Heart right ventricle (tissue), 16 donors: ENCODE results near the gene HBA2. TPM values are rescaled to one million over a fixed set of nuclear protein-coding genes. Genes with fewer than 3 reads are reported as not detected.
"Not testable (repeated sequence)": the region's sequence is repeated elsewhere in the genome, so short reads cannot be mapped to it uniquely, and the experiment has no call there.

ENCODE experiments used
- ATAC-seq, 8 donors: fragments of 200-7000 bp; cut with Tn5 transposase; one replicate each; pipeline ENCODE4 v1.9.1; 2020; ENCODE audit warnings: mild to moderate bottlenecking in 8 of 8, moderate library complexity in 8 of 8, moderate number of reproducible peaks in 1 of 8
- DNase-seq, 2 donors: peaks; one replicate each; pipeline ENCODE4 v3.0.0-alpha.2; 2020
- H3K27ac ChIP-seq, 10 donors: fragments of 200-600 bp; sonication (generic) in 2 of 10; one replicate each; pipeline versions ENCODE4 v1.5.0 to v1.8.0; 2020 to 2022; ENCODE audit warnings: mild to moderate bottlenecking in 3 of 10
- H3K27me3 ChIP-seq, 7 donors: fragments of 200-600 bp; one replicate each; pipeline ENCODE4 v1.8.0; 2021 to 2022; ENCODE audit warnings: mild to moderate bottlenecking in 2 of 7
- H3K36me3 ChIP-seq, 9 donors: fragments of 200-600 bp; sonication (generic) in 1 of 9; one replicate each; pipeline versions ENCODE4 v1.5.0 to v1.8.0; 2020 to 2022; ENCODE audit warnings: mild to moderate bottlenecking in 2 of 9
- H3K4me1 ChIP-seq, 9 donors: fragments of 200-600 bp; sonication (generic) in 1 of 9; one replicate each; pipeline versions ENCODE4 v1.5.0 to v1.8.0; 2020 to 2022; ENCODE audit warnings: mild to moderate bottlenecking in 4 of 9
- H3K4me3 ChIP-seq, 10 donors: fragments of 200-600 bp; sonication (generic) in 2 of 10; one replicate each; pipeline versions ENCODE4 v1.5.0 to v1.8.0; 2020 to 2022; ENCODE audit warnings: mild to moderate bottlenecking in 7 of 10, moderate library complexity in 2 of 10
- H3K9me3 ChIP-seq, 11 donors: fragments of 200-600 bp in 10 of 11; sonication (generic) in 2 of 11; one replicate each; pipeline versions ENCODE4 v1.5.0 to v1.8.0; 2013 to 2022; ENCODE audit warnings: mild to moderate bottlenecking in 2 of 11, control low read depth in 1 of 11, moderate library complexity in 1 of 11
- CTCF ChIP-seq, 9 donors: fragments of 200-600 bp; sonication (generic) in 2 of 9; IDR thresholded peaks; one replicate each; pipeline versions ENCODE4 v1.5.0 to v1.8.0; 2021 to 2022; ENCODE audit warnings: antibody characterized with exemption in 9 of 9, mild to moderate bottlenecking in 5 of 9, moderate library complexity in 1 of 9
- WGBS, 2 donors: extraction: QIAGEN DNeasy Blood & Tissue Kit; methylation state at CpG; one replicate each; pipeline ENCODE4 v1.1.7; 2013; ENCODE audit warnings: inconsistent platforms in 1 of 2; 5-methylcytosine and 5-hydroxymethylcytosine counted together
- intact Hi-C, 10 donors: fragments of 100-400 bp; cut with DNase I; formaldehyde crosslinking; loops; one replicate each; pipeline versions ENCODE4 v1.11.1 to v1.14.2; 2022
- polyA plus RNA-seq, 2 donors: library from polyadenylated mRNA; stranded (reverse); fragments of 200-250 nt; gene quantifications; one replicate each; pipeline ENCODE4 v1.2.3, GENCODE V29; 2013
- total RNA-seq, 10 donors: library from RNA; stranded (reverse); fragmentation: NEBNext Ultra II Directional in 3 of 10; extraction: Animal tissue kit (Norgen Biotek cat#: 25700) in 3 of 10; gene quantifications; one replicate each; pipeline versions ENCODE4 v1.2.1 to v1.2.4, GENCODE V29; 2021 to 2023
- donor health status: Arrhythmogenic right ventricular cardiomyopathy.
- donor health status: ischemic (EF 13 %, LVEDD 7.1; RV severe dilation, severe dysfunction).
- donor health status: healthy with polysubstance abuse.
- donor health status: DM: no; HTN: yes; CAD: no.
- donor health status: DM: no; HTN: no; CAD: no.
- donor health status: ischemic (EF 25% LVEDD 6.9; RV normal size, moderate dysfunction).
- donor health status: ischemic (EF 25% LVEDD 5.7; RV mildly dilated, moderate dysfunction).
- donor health status: healthy.
- donor health status: DM: yes; HTN: yes; CAD: no.
- donor health status: Ischemic cardiomyopathy.
- donor health status: ischemic (EF 35%, LVEDD 5.7; RV mildly dilated, moderate dysfunction).
- donor health status: nonischemic (EF 11% LVEDD 7.7; RV severe dilation, severe dysfunction).
- donor health status: DM: yes; HTN: yes; CAD: no.
- donor health status: PGD.
- donor health status: ischemic (EF 29% LVEDD 5.4; RV normal size, mild dysfunction).
- donor health status: nonischemic (EF 23%, LVEDD 6.1; RV moderate dilation, normal function).

Gene HBA2
- total and polyA plus RNA-seq, 12 donors, result 2.9 to 1,146 (median 98.0) TPM

DNA sequence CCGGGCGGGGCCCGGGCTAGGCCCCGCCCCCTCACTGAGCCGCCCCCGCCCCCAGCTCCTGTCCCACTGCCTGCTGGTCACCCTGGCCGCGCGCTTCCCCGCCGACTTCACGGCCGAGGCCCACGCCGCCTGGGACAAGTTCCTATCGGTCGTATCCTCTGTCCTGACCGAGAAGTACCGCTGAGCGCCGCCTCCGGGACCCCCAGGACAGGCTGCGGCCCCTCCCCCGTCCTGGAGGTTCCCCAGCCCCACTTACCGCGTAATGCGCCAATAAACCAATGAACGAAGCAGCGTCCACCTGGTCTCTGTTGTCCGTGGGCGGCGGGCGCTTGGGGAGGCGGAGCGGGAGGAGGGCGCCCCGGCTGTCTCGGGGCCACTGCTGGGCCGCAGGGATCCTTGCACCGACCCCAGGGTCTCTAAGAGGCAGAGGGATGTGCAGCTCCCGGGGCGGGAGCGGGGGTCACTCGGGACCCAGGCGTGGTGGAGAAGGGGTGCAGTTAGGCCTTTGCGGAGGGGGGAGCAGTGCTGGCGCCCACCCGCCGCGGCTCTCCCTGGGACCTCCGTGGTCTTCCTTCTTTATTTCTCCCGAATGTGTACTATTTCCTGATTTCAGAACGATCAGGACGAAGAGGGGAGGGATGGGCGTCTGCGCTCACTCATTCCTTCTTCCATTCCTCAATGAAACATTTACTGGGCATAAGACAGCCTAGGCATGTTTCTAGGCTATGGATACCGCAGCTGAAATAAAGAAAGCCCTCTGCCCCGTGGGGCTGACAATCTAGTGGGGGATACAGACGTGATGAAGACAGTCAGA is 18.3 kb upstream of the HBA2 start:
- 2% methylated on average over 44 to 53 of the region's 59 CpGs for WGBS, 2 donors
- intact Hi-C loops, result no loop called here
- DNase-seq (no peak), ATAC-seq (peak in 7 of 8 donors; percentile 46 to 67 (median 55))
- no peaks in the 10 kb centered on the region for H3K36me3 ChIP-seq
- peaks cover 0 to 57% (median 45%) of the 10 kb centered on the region in 7 donors for H3K27me3 ChIP-seq
- no peaks in the 10 kb centered on the region for H3K9me3 ChIP-seq
- H3K4me3 ChIP-seq, result peak overlapping the region; percentile 10 to 54 (median 49)
- no peak overlapping the region for H3K27ac ChIP-seq
- no peak for TF ChIP-seq CTCF (IDR thresholded peaks at IDR 0.05)
- peaks cover 0 to 11% (median 9%) of the 10 kb centered on the region in 9 donors for H3K4me1 ChIP-seq

- ATAC-seq (no peak), DNase-seq (no peak)
- WGBS, 2 donors, result 66% methylated on average over 7 of the region's 7 CpGs
- no peak for TF ChIP-seq CTCF (IDR thresholded peaks at IDR 0.05)
- Histone ChIP-seq H3K4me1 (peaks cover 0 to 11% (median 9%) of the 10 kb centered on the region in 9 donors), H3K36me3 (no peaks in the 10 kb centered on the region), H3K27me3 (peaks cover 0 to 59% (median 47%) of the 10 kb centered on the region in 7 donors), H3K27ac (no peak overlapping the region), H3K4me3 (peak overlapping the region in 5 of 10 donors; percentile 46 to 54 (median 50)), H3K9me3 (no peaks in the 10 kb centered on the region)
- intact Hi-C loops, result no loop called here
These were observed 17.7 kb upstream of the HBA2 start for GRCh38 chr16:155031-155398.

DNA sequence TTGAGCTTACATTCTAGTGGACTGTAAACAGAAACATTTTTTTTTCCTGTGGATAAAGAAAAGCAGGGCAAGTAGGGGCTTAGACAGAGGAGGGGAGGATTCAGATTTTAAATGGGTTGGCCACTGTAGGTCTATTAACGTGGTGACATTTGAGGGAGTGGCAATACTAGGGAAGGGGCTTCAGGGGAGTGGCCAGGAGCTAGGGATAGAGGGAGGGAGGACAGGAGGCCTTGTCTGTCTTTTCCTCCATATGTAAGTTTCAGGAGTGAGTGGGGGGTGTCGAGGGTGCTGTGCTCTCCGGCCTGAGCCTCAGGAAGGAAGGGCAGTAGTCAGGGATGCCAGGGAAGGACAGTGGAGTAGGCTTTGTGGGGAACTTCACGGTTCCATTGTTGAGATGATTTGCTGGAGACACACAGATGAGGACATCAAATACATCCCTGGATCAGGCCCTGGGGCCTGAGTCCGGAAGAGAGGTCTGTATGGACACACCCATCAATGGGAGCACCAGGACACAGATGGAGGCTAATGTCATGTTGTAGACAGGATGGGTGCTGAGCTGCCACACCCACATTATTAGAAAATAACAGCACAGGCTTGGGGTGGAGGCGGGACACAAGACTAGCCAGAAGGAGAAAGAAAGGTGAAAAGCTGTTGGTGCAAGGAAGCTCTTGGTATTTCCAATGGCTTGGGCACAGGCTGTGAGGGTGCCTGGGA is 13.4 kb upstream of the HBA2 start:
- 44 to 45% methylated on average over 6 of the region's 6 CpGs for WGBS, 2 donors
- no peaks in the 10 kb centered on the region for H3K9me3 ChIP-seq
- no peak overlapping the region for H3K4me3 ChIP-seq
- peaks cover 0 to 9% (median 8%) of the 10 kb centered on the region in 9 donors for H3K4me1 ChIP-seq
- intact Hi-C loops, result no loop called here
- no peak for ATAC-seq
- peaks cover 0 to 66% (median 53%) of the 10 kb centered on the region in 7 donors for H3K27me3 ChIP-seq
- DNase-seq, result no peak
- H3K36me3 ChIP-seq, result no peaks in the 10 kb centered on the region
- no peak for TF ChIP-seq CTCF (IDR thresholded peaks at IDR 0.05)
- H3K27ac ChIP-seq, result no peak overlapping the region

DNA sequence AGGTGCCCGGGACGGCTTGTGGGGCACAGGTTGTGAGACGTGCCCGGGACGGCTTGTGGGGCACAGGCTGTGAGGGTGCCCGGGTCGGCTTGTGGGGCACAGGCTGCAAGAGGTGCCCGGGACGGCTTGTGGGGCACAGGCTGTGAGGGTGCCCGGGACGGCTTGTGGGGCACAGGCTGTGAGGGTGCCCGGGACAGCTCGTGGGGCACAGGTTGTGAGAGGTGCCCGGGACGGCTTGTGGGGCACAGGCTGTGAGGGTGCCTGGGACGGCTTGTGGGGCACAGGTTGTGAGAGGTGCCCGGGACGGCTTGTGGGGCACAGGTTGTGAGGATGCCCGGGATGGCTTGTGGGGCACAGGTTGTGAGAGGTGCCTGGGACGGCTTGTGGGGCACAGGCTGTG is 12.4 kb upstream of the HBA2 start:
- WGBS, 2 donors, result 66 to 75% methylated on average over 8 to 20 of the region's 20 CpGs
- H3K36me3 ChIP-seq, intact Hi-C loops, H3K27ac ChIP-seq, DNase-seq, H3K4me1 ChIP-seq, H3K9me3 ChIP-seq, H3K4me3 ChIP-seq, ATAC-seq: not testable (repeated sequence)
- H3K27me3 ChIP-seq, result peaks cover 0 to 60% (median 47%) of the 10 kb centered on the region in 7 donors
